T-helper 2 cell treated with Interferon-gamma antibody and Interleukin-4, amounts not matched to agents 100 ng/mL and 5 ng/mL, for 36 hours (primary cell): ENCODE data around the gene TNIP1. TPM values are rescaled to one million over a fixed set of nuclear protein-coding genes. Genes with fewer than 3 reads are reported as not detected.

Experiments used
- intact Hi-C: fragments of 100-400 bp; cut with micrococcal nuclease; formaldehyde crosslinking; loops from one replicate; pipeline ENCODE4 v1.15.1; 2023
- total RNA-seq: library from RNA; stranded (reverse); gene quantifications from 2 replicates; pipeline ENCODE4 v1.2.3, GENCODE V29; 2022

The TNIP1 gene
- total RNA-seq, 1 donor from 2014 or later = 150 TPM

DNA sequence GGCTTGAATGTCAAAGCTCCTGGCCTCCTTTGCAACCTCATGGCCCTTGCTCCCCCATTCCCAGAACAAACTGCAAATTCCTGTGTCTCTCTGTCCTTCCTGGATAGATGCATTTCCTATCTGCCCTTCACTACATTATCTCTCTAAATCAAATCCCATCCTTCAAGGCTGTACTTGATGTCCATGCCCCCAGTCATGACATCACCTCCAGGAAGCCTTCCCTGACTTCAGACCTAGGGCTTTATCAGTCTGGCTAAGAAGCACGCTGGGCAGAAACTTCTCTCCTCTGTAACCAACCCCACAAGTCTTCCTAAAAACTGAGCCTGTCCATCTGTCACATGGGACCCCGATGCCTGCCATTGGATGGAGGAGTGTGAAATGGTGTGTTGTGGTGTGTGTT, 25.7 kb upstream of the TNIP1 start:
- intact Hi-C loops = no loop called here

DNA sequence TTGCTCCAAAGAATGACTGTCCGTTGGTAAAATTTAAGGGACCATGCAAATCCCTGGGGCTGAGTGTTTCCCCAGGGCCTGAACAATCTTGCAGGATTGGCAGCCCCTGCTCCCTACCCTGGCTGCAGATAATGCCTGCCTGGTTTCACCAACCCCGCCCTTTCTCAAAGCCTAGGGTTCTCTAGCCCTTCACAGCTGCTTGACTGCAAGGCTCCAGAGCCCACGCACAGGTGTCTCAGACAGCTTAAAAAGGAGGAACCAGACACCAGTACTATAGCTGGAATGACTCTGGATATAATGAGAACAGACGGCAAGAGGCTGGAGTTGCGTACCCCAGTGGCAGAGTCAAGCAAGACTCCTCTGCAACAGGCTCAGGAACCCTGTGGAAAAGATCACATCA, 25.2 kb upstream of the TNIP1 start:
- intact Hi-C loops = no loop called here

DNA sequence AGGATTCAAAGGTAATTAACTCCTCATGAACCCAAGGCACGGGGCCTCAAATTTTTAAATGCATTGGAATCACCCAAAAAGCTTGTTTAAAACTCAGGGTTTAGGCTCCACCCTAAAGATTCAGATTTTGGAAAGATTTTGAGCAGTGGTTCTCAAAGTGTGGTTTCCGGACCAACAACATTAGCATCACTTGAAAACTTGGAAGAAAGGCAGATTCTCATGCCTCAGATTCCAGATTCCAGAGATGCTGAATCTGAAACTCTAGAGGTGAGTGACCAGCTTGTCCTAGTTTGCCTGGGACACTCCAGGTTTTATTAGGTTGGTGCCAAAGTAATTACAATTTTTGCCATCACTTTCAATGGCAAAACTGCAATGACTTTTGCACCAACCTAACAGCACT, 24.7 kb upstream of the TNIP1 start:
- intact Hi-C loops = no loop called here

DNA sequence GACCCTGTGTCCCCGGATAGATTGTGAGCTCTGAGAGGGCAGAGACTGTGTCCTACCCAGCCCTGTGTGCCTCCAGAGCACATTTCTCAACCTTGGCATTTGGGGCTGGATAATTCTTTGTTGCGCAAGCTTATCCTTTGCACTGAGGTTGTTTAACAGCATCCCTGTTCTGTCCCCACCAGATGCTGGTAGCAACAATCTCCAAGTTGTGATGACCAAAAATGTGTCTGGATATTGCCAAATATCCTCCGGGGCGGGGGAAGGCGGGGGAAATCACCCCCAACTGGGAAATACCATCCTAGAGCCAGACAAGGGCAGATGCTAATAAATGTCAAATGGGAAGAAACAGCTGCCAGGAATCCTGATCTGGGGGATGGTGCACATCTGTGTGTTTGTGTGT, 24.0 kb upstream of the TNIP1 start:
- intact Hi-C loops = no loop called here

DNA sequence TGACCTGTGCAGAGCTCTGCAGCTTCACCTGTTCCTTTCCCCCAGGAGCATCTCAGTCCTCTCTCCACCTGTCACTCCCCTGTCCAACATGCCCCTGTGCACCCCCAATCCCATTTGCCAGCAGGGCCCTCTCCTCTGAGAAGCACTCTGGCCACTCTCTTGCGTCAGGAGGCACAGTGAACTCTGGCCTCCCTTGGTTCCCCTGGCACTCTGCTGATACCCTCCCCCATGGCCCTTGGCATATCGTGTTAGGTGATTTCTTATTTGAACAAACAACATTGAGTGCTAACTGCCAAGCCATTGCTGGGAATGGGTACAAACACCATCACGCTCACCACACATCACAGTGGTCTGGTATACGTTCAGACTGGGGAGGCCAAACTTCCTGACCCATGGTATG, 20.9 kb upstream of the TNIP1 start:
- intact Hi-C loops = no loop called here

DNA sequence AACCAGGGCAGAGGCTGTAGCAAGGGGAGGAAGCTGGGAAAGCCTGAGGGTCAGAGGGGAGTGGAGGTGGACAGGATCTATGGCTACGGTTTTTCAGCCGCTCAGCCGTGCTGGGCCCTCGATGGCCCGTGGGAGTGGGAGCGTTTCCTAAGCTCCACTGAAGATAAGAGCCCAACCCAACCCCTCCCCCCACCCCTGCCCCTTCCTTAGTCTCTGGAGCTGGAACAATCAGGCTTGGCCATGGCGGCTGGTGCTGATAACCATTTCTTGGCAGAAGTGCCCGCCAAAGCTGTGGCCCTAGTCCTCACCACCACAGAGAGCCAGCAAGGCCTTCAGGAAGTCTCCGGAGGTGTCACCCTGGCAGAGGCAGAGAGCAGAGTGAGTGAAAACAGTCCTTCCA, 20.3 kb upstream of the TNIP1 start:
- intact Hi-C loops = no loop called here

DNA sequence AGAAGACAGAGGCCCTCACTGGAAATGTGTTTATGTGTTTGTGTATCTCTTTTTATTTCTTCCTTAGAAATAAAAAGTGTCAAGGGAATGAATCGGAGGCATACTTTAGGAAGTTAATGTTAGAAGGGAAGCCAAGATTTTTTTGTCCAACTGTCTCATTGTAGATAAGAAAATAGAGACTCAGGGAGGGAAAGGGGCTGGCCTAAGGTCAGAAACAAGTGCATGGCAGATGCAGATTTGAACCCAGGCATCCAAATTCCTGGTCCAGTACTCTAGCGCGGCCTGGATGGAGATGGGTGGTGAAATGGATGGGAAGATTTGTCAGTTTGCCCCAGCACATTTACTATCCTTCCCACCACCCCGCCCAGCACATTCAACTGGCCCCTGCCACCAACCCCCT, 19.8 kb upstream of the TNIP1 start:
- intact Hi-C loops = no loop called here

DNA sequence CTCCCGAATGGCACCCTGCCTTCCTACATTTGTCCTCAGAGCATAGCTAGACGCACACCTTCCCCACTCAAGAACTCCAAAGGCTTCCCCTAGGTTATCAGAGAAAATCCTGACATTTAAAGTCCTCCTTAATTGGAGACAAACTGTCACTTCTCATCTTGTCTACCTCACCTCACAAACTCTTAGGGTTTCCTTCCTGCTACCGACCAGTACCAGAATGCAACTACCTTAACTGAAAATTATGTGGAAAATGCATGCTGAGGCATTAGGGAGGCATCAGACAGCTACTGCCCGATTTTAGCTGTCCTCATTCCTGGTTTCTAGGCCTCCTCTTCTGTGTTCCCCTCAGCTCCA, 17.9 kb upstream of the TNIP1 start:
- intact Hi-C loops = loop anchor here (5.0 kb wide), 1 partner anchor 46 kb away; no protein-coding TSS in a partner anchor

DNA sequence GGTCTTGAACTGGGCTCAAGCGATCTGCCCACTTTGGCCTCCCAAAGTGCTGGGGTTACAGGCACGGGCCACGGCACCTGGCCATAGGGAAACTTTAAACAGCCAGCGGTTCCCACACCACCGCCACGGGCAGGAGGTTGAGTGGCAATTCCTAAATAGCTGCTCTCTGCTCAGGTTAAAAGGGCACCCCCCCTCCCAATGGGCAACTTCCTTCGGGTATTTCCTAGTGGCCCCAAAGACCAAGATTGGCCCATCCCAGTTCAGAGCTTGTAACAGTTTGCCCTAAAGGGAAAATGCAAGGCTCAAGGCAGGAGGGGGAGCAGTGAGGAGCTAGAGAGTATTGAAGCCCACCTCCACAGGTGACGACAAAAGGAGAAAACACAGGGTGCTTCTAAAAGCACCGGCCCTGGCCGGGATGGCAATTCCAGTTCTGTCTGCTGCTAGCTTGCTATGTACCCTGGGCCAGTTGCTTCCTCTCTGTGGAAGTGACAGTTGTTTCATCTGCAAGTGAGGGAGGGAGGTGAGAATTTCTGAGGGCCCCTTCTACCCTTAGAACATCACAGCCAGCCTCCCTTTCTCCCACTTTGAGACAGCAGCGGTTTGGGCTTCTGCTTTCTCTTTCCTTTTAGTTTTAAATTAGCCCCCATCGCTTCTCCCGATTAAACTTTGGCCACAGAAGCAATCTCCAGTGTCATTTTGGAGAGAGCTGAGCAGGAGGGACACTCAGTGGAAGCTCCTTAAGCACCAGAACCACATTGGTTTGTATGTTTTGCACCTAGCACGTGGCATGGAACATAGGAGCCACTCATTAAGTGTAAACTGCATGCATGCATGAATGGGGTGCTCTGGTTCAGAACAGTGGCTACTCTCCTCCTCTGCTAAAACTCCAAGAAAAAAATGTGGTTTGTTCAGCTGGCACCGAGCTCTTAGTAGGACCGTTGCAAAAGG, 17.3 kb upstream of the TNIP1 start:
- intact Hi-C loops = loop anchor here (5.0 kb wide), 1 partner anchor 46 kb away; no protein-coding TSS in a partner anchor

DNA sequence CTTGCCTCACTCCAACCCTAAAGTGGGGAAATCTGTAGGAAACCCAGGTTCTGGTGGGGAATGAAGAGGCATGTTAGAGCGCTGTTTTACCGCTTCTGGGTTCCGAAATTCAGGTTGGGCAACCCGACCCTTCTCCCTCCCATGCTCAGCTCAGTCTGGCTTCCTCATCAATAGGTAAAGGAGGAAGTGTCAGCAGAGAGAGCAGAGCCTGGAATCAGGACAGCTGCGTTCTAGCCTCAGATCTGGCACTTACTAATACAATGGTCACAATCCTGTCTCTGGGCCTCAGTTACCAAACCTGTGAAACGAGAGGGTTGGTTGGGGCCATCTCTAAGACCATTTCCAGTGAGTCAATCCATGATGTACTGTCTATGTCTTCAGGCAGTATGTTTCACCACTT, 16.2 kb upstream of the TNIP1 start:
- intact Hi-C loops = loop anchor here (5.0 kb wide), 1 partner anchor 45 kb away; no protein-coding TSS in a partner anchor

DNA sequence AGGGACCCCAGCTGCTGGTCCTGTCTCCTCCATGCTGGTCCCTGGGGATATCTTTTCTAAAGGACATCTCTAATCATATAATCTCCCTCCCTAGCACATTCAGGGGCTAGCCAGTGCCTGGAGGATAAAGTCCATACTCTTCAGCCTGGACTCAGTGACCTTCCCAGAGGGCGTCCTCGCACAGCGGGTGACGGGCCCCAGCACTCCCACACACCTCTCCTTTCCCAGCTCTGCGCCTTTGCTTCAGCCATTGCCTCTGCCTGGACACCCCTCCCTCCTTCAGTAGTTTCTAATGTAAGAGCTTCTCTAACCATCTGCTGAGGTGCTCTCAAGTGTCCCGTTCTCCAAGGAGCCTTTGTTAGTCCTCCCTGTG, 15.2 kb upstream of the TNIP1 start:
- intact Hi-C loops = loop anchor here (5.0 kb wide), 1 partner anchor 44 kb away; no protein-coding TSS in a partner anchor

DNA sequence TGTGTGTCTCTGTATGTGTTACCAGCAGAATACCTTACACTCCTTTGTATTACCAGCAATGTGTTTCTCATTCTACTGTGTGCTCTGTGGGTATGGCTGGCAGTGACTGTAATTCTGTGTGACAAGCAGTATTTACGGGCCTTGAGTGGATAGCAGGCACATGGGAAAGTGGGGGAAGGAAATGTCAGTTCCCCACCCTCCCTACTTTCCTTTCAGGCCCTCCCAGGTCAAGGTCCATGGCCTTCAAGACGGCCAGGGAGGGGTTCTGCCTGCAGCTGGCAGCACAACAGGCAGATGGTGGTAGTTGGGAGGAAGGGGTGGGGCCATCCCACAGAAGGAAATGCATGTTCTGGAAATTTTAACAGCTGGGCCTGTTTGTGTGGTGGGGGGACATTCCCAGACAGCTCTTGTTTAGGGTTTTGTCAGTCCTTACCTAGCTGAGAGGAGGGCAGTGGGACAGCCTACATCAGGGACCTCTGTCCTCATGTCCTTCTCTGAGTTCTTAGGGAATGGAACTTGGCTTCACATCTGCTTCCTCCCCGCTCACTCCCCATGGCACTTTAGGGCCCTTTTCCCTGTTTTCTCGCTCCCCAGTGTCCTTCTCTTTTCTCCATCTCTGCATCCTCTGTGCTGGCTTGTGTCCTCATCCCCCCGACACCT, 14.6 kb upstream of the TNIP1 start:
- intact Hi-C loops = loop anchor here (5.0 kb wide), 1 partner anchor 43 kb away; no protein-coding TSS in a partner anchor

DNA sequence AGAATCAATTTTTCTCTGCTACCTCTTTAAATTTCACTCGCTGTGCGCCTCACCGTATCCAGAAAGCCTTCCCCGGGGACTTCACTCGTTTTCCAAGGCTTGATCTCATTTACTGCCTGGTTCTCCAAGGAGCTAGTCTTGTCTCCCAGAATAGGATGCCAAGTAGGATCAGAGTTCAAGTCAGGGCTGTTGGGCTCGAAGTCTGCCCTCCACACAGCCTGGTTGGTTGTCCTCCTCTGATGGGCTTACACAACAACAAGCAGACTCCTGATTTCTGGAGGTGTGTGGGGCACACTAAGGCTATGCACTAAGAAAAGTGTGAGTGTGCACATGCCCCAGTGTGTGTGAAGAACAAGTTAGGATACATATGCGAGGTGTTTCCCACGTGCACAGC, 14.0 kb upstream of the TNIP1 start:
- intact Hi-C loops = loop anchor here (5.0 kb wide), 1 partner anchor 43 kb away; no protein-coding TSS in a partner anchor

DNA sequence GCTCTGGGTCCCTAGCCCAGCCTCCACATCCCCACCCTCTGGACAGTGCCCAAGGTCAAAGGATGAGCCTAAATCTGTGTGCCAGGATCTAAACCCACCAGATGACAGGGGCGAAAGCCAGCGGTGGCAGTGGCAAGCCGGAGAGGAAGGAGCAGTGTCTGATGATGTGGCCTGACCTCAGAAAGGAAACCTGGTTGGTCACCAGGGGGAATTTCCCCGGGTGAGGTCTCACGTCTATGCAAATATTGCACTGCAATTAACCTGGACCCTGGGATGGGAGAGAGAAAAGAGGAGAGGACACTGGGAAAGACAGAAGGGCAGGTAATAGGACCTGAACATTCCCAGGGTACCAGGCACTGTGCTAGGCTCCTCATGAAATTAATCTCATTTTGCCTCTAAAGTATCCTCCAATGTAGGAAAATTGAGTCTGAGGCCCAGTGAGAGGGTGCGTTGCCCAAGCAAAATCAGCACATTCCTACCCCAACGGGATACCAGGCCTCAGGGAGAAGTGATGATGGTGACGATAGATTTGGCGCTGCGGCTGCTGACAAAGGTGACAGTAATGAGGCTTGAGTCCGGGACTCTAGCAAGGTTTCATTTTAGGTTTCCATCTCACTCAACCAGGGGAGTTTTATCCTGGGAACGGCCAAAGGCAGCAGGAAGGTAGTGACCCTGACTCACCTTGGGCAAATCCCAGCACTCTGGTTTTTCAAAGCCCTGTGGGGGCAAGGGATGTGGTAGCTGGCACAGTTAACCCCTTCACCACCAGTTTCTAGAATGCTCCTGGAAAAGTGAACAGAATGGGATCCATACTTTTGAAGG, 13.4 kb upstream of the TNIP1 start:
- intact Hi-C loops = no loop called here

DNA sequence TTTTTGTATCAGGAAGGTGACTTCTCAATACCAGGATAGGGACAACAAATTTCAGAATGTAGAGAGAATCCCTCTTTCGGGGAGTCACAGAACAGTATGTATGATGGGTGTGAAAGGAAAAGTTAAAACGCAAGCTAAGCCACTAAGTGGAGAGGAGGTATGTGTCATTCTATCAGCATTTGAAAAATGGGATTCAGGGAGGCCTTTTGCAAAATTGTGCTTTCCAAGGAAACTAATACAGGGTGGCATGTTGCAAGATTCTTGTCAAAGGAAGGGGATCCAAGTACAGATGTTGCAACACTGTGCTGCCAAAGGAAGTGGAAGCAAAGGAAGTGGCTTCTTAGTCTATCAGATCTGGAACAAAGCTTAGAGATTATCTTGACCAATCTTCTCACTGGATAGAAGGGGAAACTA, 12.6 kb upstream of the TNIP1 start:
- intact Hi-C loops = loop anchor here (1.0 kb wide), 1 partner anchor 12 kb away; the partner anchor contains the start of gene TNIP1

DNA sequence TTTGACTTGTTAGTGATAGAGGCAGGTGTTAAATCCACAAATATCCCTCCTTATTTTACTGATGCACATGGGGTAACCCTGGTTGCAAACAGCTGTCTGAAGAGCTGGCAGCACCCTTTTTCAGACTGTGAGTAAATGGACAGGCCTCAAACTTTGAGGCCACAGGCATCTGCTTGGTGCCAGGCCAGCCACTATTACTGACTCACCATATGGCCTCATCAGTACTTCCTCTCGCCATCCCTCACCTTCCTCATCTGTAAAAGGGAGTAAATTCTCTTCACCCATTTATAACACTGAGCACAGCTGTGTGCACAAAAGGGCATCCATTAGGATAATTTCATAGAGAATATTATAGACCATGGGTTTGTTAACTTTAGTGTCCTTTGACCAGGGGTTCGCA, 11.9 kb upstream of the TNIP1 start:
- intact Hi-C loops = loop anchor here (1.0 kb wide), 1 partner anchor 11 kb away; the partner anchor contains the start of gene TNIP1

DNA sequence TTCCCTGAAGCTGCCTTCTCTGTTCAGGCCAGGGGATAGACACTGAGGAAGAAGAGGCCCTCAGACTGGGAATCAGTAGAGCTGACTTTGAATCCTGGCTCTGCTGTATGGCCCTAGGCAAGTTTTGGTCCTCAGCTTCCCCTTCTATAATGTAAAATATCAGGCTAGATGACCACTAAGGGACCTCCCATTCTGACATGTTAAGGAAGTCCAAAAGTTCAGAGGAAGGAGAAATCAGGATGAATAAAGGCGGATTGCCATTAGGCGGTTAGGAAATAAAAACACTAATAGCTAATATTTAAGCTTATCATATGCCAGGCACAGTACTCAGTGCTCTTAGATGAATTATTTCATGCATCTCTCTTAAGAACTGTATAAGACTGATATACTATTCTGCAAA, 8.9 kb upstream of the TNIP1 start:
- intact Hi-C loops = loop anchor here (10.0 kb wide), 2 partner anchors 635 to 735 kb away; partner anchors contain the start of gene TCOF1

DNA sequence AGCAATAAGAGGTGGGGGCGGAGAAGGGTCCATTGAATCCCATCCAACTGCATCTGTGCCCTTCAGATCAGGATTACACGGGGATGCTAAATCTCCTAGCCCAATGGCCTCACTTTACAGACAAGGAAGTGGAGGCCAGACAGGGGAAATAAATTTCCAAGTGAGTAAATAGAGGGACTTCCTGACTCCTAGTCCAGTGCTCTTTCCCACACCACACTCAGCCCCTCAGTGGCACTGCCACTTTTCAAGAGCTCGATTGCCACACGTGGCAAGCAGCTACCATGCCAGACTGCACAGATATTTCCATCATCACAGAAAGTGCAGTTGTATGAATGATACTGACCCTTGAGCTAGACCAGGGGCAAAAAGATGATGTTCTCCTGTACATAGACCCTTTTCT, 8.2 kb upstream of the TNIP1 start:
- intact Hi-C loops = loop anchor here (10.0 kb wide), 2 partner anchors 634 to 734 kb away; partner anchors contain the start of gene TCOF1

DNA sequence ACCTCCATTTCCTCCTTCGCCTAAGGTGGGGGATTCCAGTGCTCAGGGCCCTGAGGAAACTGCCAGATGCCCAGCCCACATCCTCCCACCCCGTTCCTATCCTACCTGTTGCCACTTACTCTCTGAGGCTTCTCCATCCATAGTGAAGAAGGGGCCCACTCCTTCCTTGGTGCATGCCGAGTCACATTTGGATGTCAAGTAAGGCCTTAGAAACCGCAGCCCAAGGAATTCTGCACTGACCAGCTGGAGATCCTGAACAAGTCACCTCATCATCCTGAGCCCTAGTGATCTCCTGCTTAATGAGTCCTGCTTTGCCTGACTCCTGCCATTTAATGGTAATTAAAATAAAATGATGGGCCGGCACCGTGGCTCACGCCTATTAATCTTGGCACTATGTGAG, 6.7 kb upstream of the TNIP1 start:
- intact Hi-C loops = loop anchor here (10.0 kb wide), 2 partner anchors 633 to 733 kb away; partner anchors contain the start of gene TCOF1

DNA sequence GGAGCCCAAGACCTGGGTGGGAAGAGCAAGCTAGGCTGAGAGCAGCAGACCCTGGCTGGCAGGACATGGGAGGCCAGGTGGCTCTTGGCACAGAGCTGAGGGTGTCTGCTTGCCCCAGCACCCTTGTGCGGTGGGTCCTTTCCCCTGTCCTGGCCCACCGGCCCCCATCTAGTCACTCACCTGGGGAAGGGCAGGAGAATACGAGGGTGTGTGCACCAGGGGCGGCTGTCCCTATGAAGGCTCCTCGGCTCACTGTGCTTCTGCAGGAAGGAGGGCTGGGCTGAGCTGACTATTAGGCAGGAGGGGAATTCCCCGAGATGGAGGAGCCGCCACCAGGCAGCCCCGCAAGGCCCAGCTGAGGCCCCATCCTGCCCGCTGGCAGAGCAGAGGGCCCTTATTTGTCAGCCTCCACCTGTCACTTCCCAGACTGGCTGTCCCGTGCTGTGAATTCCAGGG, 6.1 kb upstream of the TNIP1 start:
- intact Hi-C loops = loop anchor here (10.0 kb wide), 2 partner anchors 632 to 732 kb away; partner anchors contain the start of gene TCOF1
